DOHH2 (cell line): ENCODE data around the gene SEC22A.

Experiments used
- CTCF ChIP-seq: fragments of 200-600 bp; sonication (generic); IDR thresholded peaks from one replicate; pipeline ENCODE4 v1.5.1; 2014; ENCODE audit warnings: antibody characterized with exemption, mild to moderate bottlenecking, low read depth, low read length; ENCODE audit not compliant: poor library complexity, severe bottlenecking
- EZH2phosphoT487 ChIP-seq: fragments of 200-600 bp; sonication (generic); IDR thresholded peaks from 2 replicates; pipeline ENCODE4 v1.6.1; 2017; ENCODE audit warnings: borderline replicate concordance, mild to moderate bottlenecking, antibody characterized with exemption, low read length, moderate library complexity, mixed read lengths

GRCh38 chr3:123263941-123264340 lies 62.2 kb downstream of the SEC22A start:
- TF ChIP-seq CTCF (no peak), EZH2phosphoT487 (no peak)
